WTC11 (cell line): ENCODE data around the gene MAP2K1. TPM values are rescaled to one million over a fixed set of nuclear protein-coding genes. Genes with fewer than 3 reads are reported as not detected.

Experiments used
- ATAC-seq: fragments of 200-7000 bp; cut with Tn5 transposase; 2 replicates; pipeline ENCODE4 v1.10.0; 2021; ENCODE audit warnings: mild to moderate bottlenecking, moderate library complexity
- CTCF ChIA-PET: fragments of 300-600 bp; sonication (Branson Sonifier 250); formaldehyde crosslinking; loops from one replicate; lab custom pipeline; 2021; ENCODE audit warnings: antibody characterized with exemption; lab: Charles Lee
- POLR2A ChIA-PET: fragments of 350-600 bp; sonication (Branson Sonifier 250); formaldehyde crosslinking; loops from one replicate; lab custom pipeline; 2021; ENCODE audit warnings: antibody characterized with exemption; lab: Charles Lee
- DNase-seq: peaks from one replicate; pipeline ENCODE4 v3.0.0; 2021; ENCODE audit warnings: low spot score
- H3K27ac Mint-ChIP-seq: 2 replicates; pipeline ENCODE4 v1.8.0; 2021; ENCODE audit warnings: mixed read lengths
- H3K27me3 Mint-ChIP-seq: 2 replicates; pipeline ENCODE4 v1.8.0; 2021; ENCODE audit warnings: low read depth, mild to moderate bottlenecking, moderate library complexity, mixed read lengths
- H3K36me3 Mint-ChIP-seq: 2 replicates; pipeline ENCODE4 v1.8.0; 2021; ENCODE audit warnings: mixed read lengths
- H3K4me1 Mint-ChIP-seq: 2 replicates; pipeline ENCODE4 v1.8.0; 2022; ENCODE audit warnings: mixed read lengths
- H3K4me3 Mint-ChIP-seq: 2 replicates; pipeline ENCODE4 v1.8.0; 2021; ENCODE audit warnings: mild to moderate bottlenecking, moderate library complexity, mixed read lengths
- H3K9me3 Mint-ChIP-seq: 2 replicates; pipeline ENCODE4 v1.8.0; 2021; ENCODE audit warnings: mixed read lengths
- FOXK1 ChIP-seq: sonication (generic); formaldehyde crosslinking; IDR thresholded peaks from 2 replicates; pipeline ENCODE4 v1.8.0; 2022; ENCODE audit warnings: mild to moderate bottlenecking, moderate library complexity, missing genetic modification reagents
- FOXP1 ChIP-seq: sonication (generic); formaldehyde crosslinking; IDR thresholded peaks from 2 replicates; pipeline ENCODE4 v1.8.0; 2022; ENCODE audit warnings: missing genetic modification reagents, mild to moderate bottlenecking, moderate library complexity, borderline replicate concordance
- HMGA2 ChIP-seq: fragments of 250-450 bp; sonication (Bioruptor Pico); IDR thresholded peaks from 2 replicates; pipeline ENCODE4 v1.4.0; 2021; ENCODE audit warnings: mild to moderate bottlenecking, moderate library complexity
- MXD4 ChIP-seq: fragments of 250-450 bp; sonication (Bioruptor Pico); IDR thresholded peaks from 2 replicates; pipeline ENCODE4 v1.8.0; 2021; ENCODE audit warnings: mild to moderate bottlenecking, moderate library complexity, borderline replicate concordance
- NR1H2 ChIP-seq: sonication (generic); formaldehyde crosslinking; IDR thresholded peaks from 2 replicates; pipeline ENCODE4 v1.9.0; 2021; ENCODE audit warnings: mild to moderate bottlenecking, moderate library complexity, missing genetic modification reagents
- NR2C2 ChIP-seq: sonication (generic); formaldehyde crosslinking; IDR thresholded peaks from 2 replicates; pipeline ENCODE4 v1.8.0; 2022; ENCODE audit warnings: mild to moderate bottlenecking, missing genetic modification reagents
- SP1 ChIP-seq: sonication (generic); formaldehyde crosslinking; conservative IDR thresholded peaks from 2 replicates; pipeline ENCODE4 v1.8.1; 2022; ENCODE audit warnings: missing genetic modification reagents
- ZNF121 ChIP-seq: sonication (generic); formaldehyde crosslinking; IDR thresholded peaks from 2 replicates; pipeline ENCODE4 v1.8.0; 2023; ENCODE audit warnings: missing genetic modification reagents
- total RNA-seq: library from RNA; stranded (reverse); gene quantifications from 3 replicates; pipeline ENCODE4 v1.2.3, GENCODE V29; 2021
- TF ChIP-seq, protein P1 (sequence below): sonication (generic); formaldehyde crosslinking; IDR thresholded peaks from 2 replicates; pipeline ENCODE4 v1.8.1; 2022; ENCODE audit warnings: mild to moderate bottlenecking, moderate library complexity, missing genetic modification reagents
- TF ChIP-seq, protein P2 (sequence below): sonication (generic); formaldehyde crosslinking; IDR thresholded peaks from 2 replicates; pipeline ENCODE4 v1.8.1; 2023; ENCODE audit warnings: mild to moderate bottlenecking, missing genetic modification reagents, moderate library complexity
- TF ChIP-seq, protein P3 (sequence below): sonication (generic); formaldehyde crosslinking; IDR thresholded peaks from 2 replicates; pipeline ENCODE4 v1.8.1; 2023; ENCODE audit warnings: mild to moderate bottlenecking, missing genetic modification reagents, moderate library complexity
- TF ChIP-seq, protein P4 (sequence below): sonication (generic); formaldehyde crosslinking; IDR thresholded peaks from 2 replicates; pipeline ENCODE4 v1.8.1; 2023; ENCODE audit warnings: mild to moderate bottlenecking, missing genetic modification reagents, borderline replicate concordance
- TF ChIP-seq, protein P5 (sequence below): sonication (generic); formaldehyde crosslinking; conservative IDR thresholded peaks from 2 replicates; pipeline ENCODE4 v1.8.1; 2023; ENCODE audit warnings: mild to moderate bottlenecking, low read depth, missing genetic modification reagents, moderate library complexity
- TF ChIP-seq, protein P6 (sequence below): sonication (generic); formaldehyde crosslinking; IDR thresholded peaks from 2 replicates; pipeline ENCODE4 v1.8.0; 2022; ENCODE audit warnings: mild to moderate bottlenecking, missing genetic modification reagents
- TF ChIP-seq, protein P7 (sequence below): sonication (generic); formaldehyde crosslinking; IDR thresholded peaks from 2 replicates; pipeline ENCODE4 v1.8.0; 2022; ENCODE audit warnings: mild to moderate bottlenecking, missing genetic modification reagents
- TF ChIP-seq, protein P8 (sequence below): sonication (generic); formaldehyde crosslinking; IDR thresholded peaks from 2 replicates; pipeline ENCODE4 v1.8.1; 2022; ENCODE audit warnings: missing genetic modification reagents, borderline replicate concordance
- TF ChIP-seq, protein P9 (sequence below): fragments of 250-450 bp; sonication (Bioruptor Pico); IDR thresholded peaks from 2 replicates; pipeline ENCODE4 v1.9.0; 2021; ENCODE audit warnings: moderate library complexity, mild to moderate bottlenecking, inconsistent platforms, borderline replicate concordance

The MAP2K1 gene
- total RNA-seq, 1 experiment from 2014 or later: 93.0 TPM

DNA sequence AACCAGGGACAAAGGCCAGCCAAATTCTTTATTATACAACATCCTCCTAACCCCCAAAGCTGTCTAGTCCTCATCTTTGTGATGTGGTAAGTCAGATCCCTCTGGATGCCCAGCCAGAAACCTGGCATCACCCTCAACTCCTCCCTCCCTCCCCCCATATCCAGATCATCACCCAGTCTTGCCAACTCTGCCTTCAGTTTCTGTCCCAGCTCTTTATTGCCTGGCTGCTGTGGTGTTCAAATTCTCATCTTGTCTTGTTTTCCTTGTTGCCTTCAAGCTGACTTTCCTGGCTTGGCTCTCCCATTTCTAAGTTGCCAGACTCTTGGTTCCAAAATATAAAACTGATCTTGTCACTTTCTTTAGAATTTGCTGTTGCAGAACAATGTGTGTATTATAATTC lies 28.6 kb downstream of the MAP2K1 start:
- Mint-ChIP-seq H3K9me3 (peaks cover 25% of the 10 kb centered on the region), H3K4me3 (no peak overlapping the region), H3K27me3 (no peaks in the 10 kb centered on the region), H3K36me3 (peaks cover 30% of the 10 kb centered on the region), H3K27ac (peak overlapping the region; percentile 5; the same call in 1 of the 2 replicates), H3K4me1 (peaks cover 56% of the 10 kb centered on the region)
- TF ChIP-seq, protein P1, sequence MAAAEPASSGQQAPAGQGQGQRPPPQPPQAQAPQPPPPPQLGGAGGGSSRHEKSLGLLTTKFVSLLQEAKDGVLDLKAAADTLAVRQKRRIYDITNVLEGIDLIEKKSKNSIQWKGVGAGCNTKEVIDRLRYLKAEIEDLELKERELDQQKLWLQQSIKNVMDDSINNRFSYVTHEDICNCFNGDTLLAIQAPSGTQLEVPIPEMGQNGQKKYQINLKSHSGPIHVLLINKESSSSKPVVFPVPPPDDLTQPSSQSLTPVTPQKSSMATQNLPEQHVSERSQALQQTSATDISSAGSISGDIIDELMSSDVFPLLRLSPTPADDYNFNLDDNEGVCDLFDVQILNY (CRISPR knock-in tag): no peak
- TF ChIP-seq, protein P2, sequence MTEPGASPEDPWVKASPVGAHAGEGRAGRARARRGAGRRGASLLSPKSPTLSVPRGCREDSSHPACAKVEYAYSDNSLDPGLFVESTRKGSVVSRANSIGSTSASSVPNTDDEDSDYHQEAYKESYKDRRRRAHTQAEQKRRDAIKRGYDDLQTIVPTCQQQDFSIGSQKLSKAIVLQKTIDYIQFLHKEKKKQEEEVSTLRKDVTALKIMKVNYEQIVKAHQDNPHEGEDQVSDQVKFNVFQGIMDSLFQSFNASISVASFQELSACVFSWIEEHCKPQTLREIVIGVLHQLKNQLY (CRISPR knock-in tag): no peak
- no peak for TF ChIP-seq FOXP1 (CRISPR knock-in tag)
- TF ChIP-seq, protein P3, sequence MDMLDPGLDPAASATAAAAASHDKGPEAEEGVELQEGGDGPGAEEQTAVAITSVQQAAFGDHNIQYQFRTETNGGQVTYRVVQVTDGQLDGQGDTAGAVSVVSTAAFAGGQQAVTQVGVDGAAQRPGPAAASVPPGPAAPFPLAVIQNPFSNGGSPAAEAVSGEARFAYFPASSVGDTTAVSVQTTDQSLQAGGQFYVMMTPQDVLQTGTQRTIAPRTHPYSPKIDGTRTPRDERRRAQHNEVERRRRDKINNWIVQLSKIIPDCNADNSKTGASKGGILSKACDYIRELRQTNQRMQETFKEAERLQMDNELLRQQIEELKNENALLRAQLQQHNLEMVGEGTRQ: no peak
- TF ChIP-seq ZNF121 (CRISPR knock-in tag): no peak
- TF ChIP-seq SP1: no peak
- TF ChIP-seq HMGA2 (CRISPR knock-in tag): no peak
- TF ChIP-seq, protein P4, sequence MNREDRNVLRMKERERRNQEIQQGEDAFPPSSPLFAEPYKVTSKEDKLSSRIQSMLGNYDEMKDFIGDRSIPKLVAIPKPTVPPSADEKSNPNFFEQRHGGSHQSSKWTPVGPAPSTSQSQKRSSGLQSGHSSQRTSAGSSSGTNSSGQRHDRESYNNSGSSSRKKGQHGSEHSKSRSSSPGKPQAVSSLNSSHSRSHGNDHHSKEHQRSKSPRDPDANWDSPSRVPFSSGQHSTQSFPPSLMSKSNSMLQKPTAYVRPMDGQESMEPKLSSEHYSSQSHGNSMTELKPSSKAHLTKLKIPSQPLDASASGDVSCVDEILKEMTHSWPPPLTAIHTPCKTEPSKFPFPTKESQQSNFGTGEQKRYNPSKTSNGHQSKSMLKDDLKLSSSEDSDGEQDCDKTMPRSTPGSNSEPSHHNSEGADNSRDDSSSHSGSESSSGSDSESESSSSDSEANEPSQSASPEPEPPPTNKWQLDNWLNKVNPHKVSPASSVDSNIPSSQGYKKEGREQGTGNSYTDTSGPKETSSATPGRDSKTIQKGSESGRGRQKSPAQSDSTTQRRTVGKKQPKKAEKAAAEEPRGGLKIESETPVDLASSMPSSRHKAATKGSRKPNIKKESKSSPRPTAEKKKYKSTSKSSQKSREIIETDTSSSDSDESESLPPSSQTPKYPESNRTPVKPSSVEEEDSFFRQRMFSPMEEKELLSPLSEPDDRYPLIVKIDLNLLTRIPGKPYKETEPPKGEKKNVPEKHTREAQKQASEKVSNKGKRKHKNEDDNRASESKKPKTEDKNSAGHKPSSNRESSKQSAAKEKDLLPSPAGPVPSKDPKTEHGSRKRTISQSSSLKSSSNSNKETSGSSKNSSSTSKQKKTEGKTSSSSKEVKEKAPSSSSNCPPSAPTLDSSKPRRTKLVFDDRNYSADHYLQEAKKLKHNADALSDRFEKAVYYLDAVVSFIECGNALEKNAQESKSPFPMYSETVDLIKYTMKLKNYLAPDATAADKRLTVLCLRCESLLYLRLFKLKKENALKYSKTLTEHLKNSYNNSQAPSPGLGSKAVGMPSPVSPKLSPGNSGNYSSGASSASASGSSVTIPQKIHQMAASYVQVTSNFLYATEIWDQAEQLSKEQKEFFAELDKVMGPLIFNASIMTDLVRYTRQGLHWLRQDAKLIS (CRISPR knock-in tag): no peak
- TF ChIP-seq, protein P5, sequence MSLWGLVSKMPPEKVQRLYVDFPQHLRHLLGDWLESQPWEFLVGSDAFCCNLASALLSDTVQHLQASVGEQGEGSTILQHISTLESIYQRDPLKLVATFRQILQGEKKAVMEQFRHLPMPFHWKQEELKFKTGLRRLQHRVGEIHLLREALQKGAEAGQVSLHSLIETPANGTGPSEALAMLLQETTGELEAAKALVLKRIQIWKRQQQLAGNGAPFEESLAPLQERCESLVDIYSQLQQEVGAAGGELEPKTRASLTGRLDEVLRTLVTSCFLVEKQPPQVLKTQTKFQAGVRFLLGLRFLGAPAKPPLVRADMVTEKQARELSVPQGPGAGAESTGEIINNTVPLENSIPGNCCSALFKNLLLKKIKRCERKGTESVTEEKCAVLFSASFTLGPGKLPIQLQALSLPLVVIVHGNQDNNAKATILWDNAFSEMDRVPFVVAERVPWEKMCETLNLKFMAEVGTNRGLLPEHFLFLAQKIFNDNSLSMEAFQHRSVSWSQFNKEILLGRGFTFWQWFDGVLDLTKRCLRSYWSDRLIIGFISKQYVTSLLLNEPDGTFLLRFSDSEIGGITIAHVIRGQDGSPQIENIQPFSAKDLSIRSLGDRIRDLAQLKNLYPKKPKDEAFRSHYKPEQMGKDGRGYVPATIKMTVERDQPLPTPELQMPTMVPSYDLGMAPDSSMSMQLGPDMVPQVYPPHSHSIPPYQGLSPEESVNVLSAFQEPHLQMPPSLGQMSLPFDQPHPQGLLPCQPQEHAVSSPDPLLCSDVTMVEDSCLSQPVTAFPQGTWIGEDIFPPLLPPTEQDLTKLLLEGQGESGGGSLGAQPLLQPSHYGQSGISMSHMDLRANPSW (CRISPR knock-in tag): no peak
- TF ChIP-seq NR1H2: no peak
- no peak for DNase-seq
- no peak for ATAC-seq
- POLR2A ChIA-PET: interaction anchor here (1.6 kb wide), 1 partner anchor 29 kb away, joined by 4 read pairs; the partner anchor contains the start of gene MAP2K1
- CTCF ChIA-PET: no interaction called here

DNA sequence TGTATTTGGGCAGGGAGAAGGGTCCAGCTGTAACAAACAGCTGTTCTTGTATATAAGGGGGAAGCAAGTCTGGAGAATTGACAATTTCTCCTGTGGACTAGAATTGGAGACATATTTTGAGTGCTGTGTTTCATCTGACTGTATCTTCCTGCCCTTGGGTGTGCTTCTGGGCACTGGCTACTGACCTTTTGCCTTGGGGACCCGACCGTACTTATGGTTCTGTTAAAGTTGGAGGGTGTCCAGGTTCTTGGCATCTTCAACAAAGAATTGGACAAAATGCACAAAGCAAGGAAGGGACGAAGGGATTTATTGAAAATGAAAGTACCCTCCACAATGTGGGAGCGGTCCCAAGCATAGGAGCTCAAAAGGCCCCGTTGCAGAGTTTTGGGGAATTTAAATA lies 31.0 kb downstream of the MAP2K1 start:
- H3K27ac Mint-ChIP-seq: peak overlapping the region; percentile 26
- H3K4me3 Mint-ChIP-seq: no peak overlapping the region
- ChIA-PET CTCF (interaction anchor here (1.0 to 1.6 kb wide), 3 partner anchors 13 to 81 kb away, joined by 3 to 5 read pairs (median 5); no protein-coding TSS in a partner anchor), POLR2A (no interaction called here)
- ATAC-seq (no peak), DNase-seq (no peak)
- peaks cover 25% of the 10 kb centered on the region for H3K9me3 Mint-ChIP-seq
- peaks cover 27% of the 10 kb centered on the region for H3K36me3 Mint-ChIP-seq
- H3K4me1 Mint-ChIP-seq: peaks cover 36% of the 10 kb centered on the region
- no peaks in the 10 kb centered on the region for H3K27me3 Mint-ChIP-seq
- TF ChIP-seq, protein P6, sequence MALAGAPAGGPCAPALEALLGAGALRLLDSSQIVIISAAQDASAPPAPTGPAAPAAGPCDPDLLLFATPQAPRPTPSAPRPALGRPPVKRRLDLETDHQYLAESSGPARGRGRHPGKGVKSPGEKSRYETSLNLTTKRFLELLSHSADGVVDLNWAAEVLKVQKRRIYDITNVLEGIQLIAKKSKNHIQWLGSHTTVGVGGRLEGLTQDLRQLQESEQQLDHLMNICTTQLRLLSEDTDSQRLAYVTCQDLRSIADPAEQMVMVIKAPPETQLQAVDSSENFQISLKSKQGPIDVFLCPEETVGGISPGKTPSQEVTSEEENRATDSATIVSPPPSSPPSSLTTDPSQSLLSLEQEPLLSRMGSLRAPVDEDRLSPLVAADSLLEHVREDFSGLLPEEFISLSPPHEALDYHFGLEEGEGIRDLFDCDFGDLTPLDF: no peak
- TF ChIP-seq NR2C2 (CRISPR knock-in tag): no peak
- TF ChIP-seq FOXK1 (CRISPR knock-in tag): no peak
- TF ChIP-seq, protein P7, sequence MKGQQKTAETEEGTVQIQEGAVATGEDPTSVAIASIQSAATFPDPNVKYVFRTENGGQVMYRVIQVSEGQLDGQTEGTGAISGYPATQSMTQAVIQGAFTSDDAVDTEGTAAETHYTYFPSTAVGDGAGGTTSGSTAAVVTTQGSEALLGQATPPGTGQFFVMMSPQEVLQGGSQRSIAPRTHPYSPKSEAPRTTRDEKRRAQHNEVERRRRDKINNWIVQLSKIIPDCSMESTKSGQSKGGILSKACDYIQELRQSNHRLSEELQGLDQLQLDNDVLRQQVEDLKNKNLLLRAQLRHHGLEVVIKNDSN: no peak
- no peak for TF ChIP-seq MXD4 (CRISPR knock-in tag)
- no peak for TF ChIP-seq ZNF121 (CRISPR knock-in tag)
- TF ChIP-seq, protein P8, sequence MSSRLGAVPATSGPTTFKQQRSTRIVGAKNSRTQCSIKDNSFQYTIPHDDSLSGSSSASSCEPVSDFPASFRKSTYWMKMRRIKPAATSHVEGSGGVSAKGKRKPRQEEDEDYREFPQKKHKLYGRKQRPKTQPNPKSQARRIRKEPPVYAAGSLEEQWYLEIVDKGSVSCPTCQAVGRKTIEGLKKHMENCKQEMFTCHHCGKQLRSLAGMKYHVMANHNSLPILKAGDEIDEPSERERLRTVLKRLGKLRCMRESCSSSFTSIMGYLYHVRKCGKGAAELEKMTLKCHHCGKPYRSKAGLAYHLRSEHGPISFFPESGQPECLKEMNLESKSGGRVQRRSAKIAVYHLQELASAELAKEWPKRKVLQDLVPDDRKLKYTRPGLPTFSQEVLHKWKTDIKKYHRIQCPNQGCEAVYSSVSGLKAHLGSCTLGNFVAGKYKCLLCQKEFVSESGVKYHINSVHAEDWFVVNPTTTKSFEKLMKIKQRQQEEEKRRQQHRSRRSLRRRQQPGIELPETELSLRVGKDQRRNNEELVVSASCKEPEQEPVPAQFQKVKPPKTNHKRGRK: no peak
- TF ChIP-seq, protein P9, sequence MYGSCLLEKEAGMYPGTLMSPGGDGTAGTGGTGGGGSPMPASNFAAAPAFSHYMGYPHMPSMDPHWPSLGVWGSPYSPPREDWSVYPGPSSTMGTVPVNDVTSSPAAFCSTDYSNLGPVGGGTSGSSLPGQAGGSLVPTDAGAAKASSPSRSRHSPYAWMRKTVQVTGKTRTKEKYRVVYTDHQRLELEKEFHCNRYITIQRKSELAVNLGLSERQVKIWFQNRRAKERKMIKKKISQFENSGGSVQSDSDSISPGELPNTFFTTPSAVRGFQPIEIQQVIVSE: no peak
